IMR-90 (cell line): ENCODE measurements around the gene ZNF212. TPM values are rescaled to one million over a fixed set of nuclear protein-coding genes. Genes with fewer than 3 reads are reported as not detected.
A peak's percentile ranks its signal among the peaks of the same experiment; 100 is the strongest.
"Not testable (repeated sequence)": the region's sequence is repeated elsewhere in the genome, so short reads cannot be mapped to it uniquely, and the experiment has no call there.

Experiments used
- ATAC-seq: fragments of 200-7000 bp; cut with Tn5 transposase; 2 replicates; pipeline ENCODE4 v1.9.1; 2020; ENCODE audit warnings: low read depth, mild to moderate bottlenecking, moderate library complexity
- BruUV-seq: library from RNA; stranded (reverse); fragments of 400-500 nt; replicated peaks from 2 replicates; lab custom pipeline; 2021; lab: Mats Ljungman, UMichigan
- CTCF ChIA-PET: fragments of 300-600 bp; formaldehyde crosslinking; extraction: SDS; loops from one replicate; lab custom pipeline; 2021; ENCODE audit warnings: antibody characterized with exemption; lab: Yijun Ruan, JAX
- POLR2A ChIA-PET: fragments of 300-600 bp; sonication (Branson Sonifier 250); formaldehyde crosslinking; loops from one replicate; lab custom pipeline; 2022; ENCODE audit warnings: antibody characterized with exemption; ENCODE audit not compliant: unreplicated experiment; lab: Charles Lee
- DNase-seq: peaks from one replicate; pipeline ENCODE4 v3.0.0; 2013
- H2AFZ ChIP-seq: replicated peaks from 2 replicates; pipeline ENCODE3; 2013; ENCODE audit warnings: low read length, mild to moderate bottlenecking; ENCODE audit not compliant: poor library complexity
- H2AK5ac ChIP-seq: 2 replicates; pipeline ENCODE4 v1.6.1; 2013; ENCODE audit warnings: low read depth, low read length, inconsistent platforms
- H2AK9ac ChIP-seq: replicated peaks from 2 replicates; pipeline ENCODE3; 2013; ENCODE audit warnings: mild to moderate bottlenecking, low read depth, low read length, moderate library complexity; ENCODE audit not compliant: poor library complexity
- H2BK120ac ChIP-seq: 2 replicates; pipeline ENCODE4 v1.6.1; 2013; ENCODE audit warnings: low read depth, low read length, inconsistent platforms
- H2BK15ac ChIP-seq: 3 replicates; pipeline ENCODE4 v1.6.1; 2013; ENCODE audit warnings: low read depth, low read length, inconsistent platforms
- H2BK20ac ChIP-seq: 2 replicates; pipeline ENCODE4 v1.6.1; 2013; ENCODE audit warnings: low read depth, mild to moderate bottlenecking, inconsistent platforms, low read length, moderate library complexity
- H2BK5ac ChIP-seq: 2 replicates; pipeline ENCODE4 v1.6.1; 2013; ENCODE audit warnings: mild to moderate bottlenecking, low read depth, low read length, inconsistent platforms; ENCODE audit not compliant: poor library complexity, severe bottlenecking
- H3K14ac ChIP-seq: replicated peaks from 2 replicates; pipeline ENCODE4 v1.6.1; 2013; ENCODE audit warnings: low read depth, low read length, inconsistent platforms
- H3K18ac ChIP-seq: 2 replicates; pipeline ENCODE4 v1.6.1; 2013; ENCODE audit warnings: low read depth, low read length, control low read depth
- H3K23ac ChIP-seq: 2 replicates; pipeline ENCODE4 v1.6.1; 2013; ENCODE audit warnings: low read depth, low read length, inconsistent platforms
- H3K27ac ChIP-seq: 2 replicates; pipeline ENCODE4 v1.5.1; 2013; ENCODE audit warnings: mild to moderate bottlenecking, control low read depth, low read length; ENCODE audit not compliant: insufficient read depth
- H3K27me3 ChIP-seq: 2 replicates; pipeline ENCODE4 v1.6.1; 2013; ENCODE audit warnings: low read length; ENCODE audit not compliant: control insufficient read depth, insufficient read depth
- H3K36me3 ChIP-seq: 2 replicates; pipeline ENCODE4 v1.6.1; 2013; ENCODE audit warnings: low read length, mixed read lengths; ENCODE audit not compliant: control insufficient read depth, insufficient read depth
- H3K4ac ChIP-seq: 2 replicates; pipeline ENCODE4 v1.6.1; 2013; ENCODE audit warnings: low read depth, low read length, inconsistent platforms
- H3K4me1 ChIP-seq: 2 replicates; pipeline ENCODE4 v1.6.1; 2013; ENCODE audit warnings: low read length, mixed read lengths; ENCODE audit not compliant: control insufficient read depth, insufficient read depth
- H3K4me2 ChIP-seq: 2 replicates; pipeline ENCODE4 v1.6.1; 2013; ENCODE audit warnings: low read depth, mild to moderate bottlenecking, control low read depth, low read length, moderate library complexity
- H3K4me3 ChIP-seq: 2 replicates; pipeline ENCODE4 v1.5.1; 2013; ENCODE audit warnings: low read depth, mild to moderate bottlenecking, control low read depth, low read length, moderate library complexity; ENCODE audit not compliant: insufficient read depth
- H3K56ac ChIP-seq: 2 replicates; pipeline ENCODE4 v1.6.1; 2013; ENCODE audit warnings: low read length, inconsistent platforms; ENCODE audit not compliant: insufficient read depth; ENCODE audit errors: extremely low read depth
- H3K79me1 ChIP-seq, 2 experiments: 2 replicates each; pipeline ENCODE4 v1.6.1; 2013; ENCODE audit warnings: low read length in 2 of 2, inconsistent platforms in 1 of 2, low read depth in 1 of 2
- H3K9ac ChIP-seq: 2 replicates; pipeline ENCODE4 v1.6.1; 2013; ENCODE audit warnings: low read depth, low read length, control low read depth
- H3K9me1 ChIP-seq: 2 replicates; pipeline ENCODE4 v1.6.1; 2013; ENCODE audit warnings: low read length, inconsistent platforms; ENCODE audit not compliant: insufficient read depth
- H3K9me3 ChIP-seq: 2 replicates; pipeline ENCODE4 v1.6.1; 2013; ENCODE audit warnings: low read length; ENCODE audit not compliant: control insufficient read depth, insufficient read depth
- H4K20me1 ChIP-seq: 2 replicates; pipeline ENCODE4 v1.6.1; 2013; ENCODE audit warnings: low read length, inconsistent platforms; ENCODE audit not compliant: insufficient read depth
- H4K5ac ChIP-seq: 2 replicates; pipeline ENCODE4 v1.6.1; 2013; ENCODE audit warnings: mild to moderate bottlenecking, low read depth, low read length, control low read depth
- H4K8ac ChIP-seq, 2 experiments: 2 replicates each; pipeline ENCODE4 v1.6.1; 2013; ENCODE audit warnings: low read depth in 2 of 2, low read length in 2 of 2, control low read depth in 1 of 2, inconsistent platforms in 1 of 2
- H4K91ac ChIP-seq: 2 replicates; pipeline ENCODE4 v1.6.1; 2013; ENCODE audit warnings: low read depth, low read length, inconsistent platforms; ENCODE audit not compliant: insufficient read depth
- CEBPB ChIP-seq: IDR thresholded peaks from 2 replicates; pipeline ENCODE4 v1.6.1; 2012; ENCODE audit warnings: low read depth, low read length, improper control_type of control experiment
- FOS ChIP-seq: fragments of 150-350 bp; IDR thresholded peaks from 2 replicates; pipeline ENCODE4 v1.6.1; 2016; ENCODE audit warnings: low read depth, low read length
- WGBS, 2 experiments: methylation state at CpG; one replicate each; pipeline versions ENCODE4 v1.1.5 to v1.1.7; 2013; ENCODE audit warnings: missing lambda C conversion rate in 2 of 2; ENCODE audit not compliant: insufficient read length in 1 of 2; ENCODE audit errors: extremely low coverage in 2 of 2; 5-methylcytosine and 5-hydroxymethylcytosine counted together
- dilution Hi-C: fragments of 300-500 bp; cut with HindIII; formaldehyde crosslinking; loops from one replicate; pipeline ENCODE4 v1.14.3; 2018; ENCODE audit warnings: low sequenced_read_pairs; ENCODE audit not compliant: unreplicated experiment
- in situ Hi-C: fragments of 300-500 bp; cut with MboI; formaldehyde crosslinking; loops from 3 replicates; pipeline ENCODE4 v1.14.3; 2019; ENCODE audit warnings: low sequenced_read_pairs, inconsistent platforms, mixed read lengths
- intact Hi-C: fragments of 100-400 bp; cut with micrococcal nuclease; formaldehyde crosslinking; loops from 2 replicates; pipeline ENCODE4 v1.10.0; 2022
- polyA plus RNA-seq, 3 experiments: library from polyadenylated mRNA; depleted of rRNA; stranded (reverse); fragments of >200 nt; gene quantifications; 2 replicates each; pipeline ENCODE4 v1.2.3, GENCODE V29; 2012; ENCODE audit warnings: low replicate concordance in 1 of 3
- total RNA-seq: library from RNA; depleted of rRNA; stranded (reverse); fragments of >200 nt; gene quantifications from 2 replicates; pipeline ENCODE4 v1.2.3, GENCODE V29; 2012

The ZNF212 gene
- total and polyA plus RNA-seq, 2 of the 4 experiments (the other 2 are of a cell fraction), result 3.8 to 5.1 TPM

DNA sequence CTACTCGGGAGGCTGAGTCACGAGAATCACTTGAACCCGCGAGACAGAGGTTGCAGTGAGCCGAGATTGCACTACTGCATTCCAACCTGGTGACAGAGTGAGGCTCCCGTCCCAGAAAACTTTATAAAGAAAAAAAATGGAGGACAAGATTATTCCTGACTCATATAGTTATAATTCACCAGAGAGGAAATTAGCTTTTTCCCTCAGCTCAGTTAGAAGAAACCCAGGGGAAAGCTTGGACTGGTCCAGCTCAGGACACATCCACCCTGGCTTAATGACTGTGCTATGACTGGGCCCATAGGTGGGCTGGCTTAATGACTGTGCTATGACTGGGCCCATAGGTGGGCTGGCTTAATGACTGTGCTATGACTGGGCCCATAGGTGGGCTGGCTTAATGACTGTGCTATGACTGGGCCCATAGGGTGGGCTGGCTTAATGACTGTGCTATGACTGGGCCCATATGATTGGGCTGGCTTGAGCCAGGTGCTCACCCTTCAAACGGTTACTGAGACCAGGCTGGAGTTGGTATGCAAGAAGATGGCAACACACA, 5.7 kb upstream of the ZNF212 start:
- 0% methylated on average over 1 of the region's 7 CpGs; no CpG with 5 or more reads in 1 of the 2 experiments for WGBS, 2 experiments
- DNase-seq (peak; percentile 94), ATAC-seq (peak; percentile 85)
- H4K20me1 ChIP-seq, H3K36me3 ChIP-seq, in situ Hi-C loops, H3K9me3 ChIP-seq, H3K79me1 ChIP-seq, BruUV-seq, H3K4me3 ChIP-seq, H3K9ac ChIP-seq, dilution Hi-C loops, H3K27me3 ChIP-seq: not testable (repeated sequence)
- peak overlapping the region; percentile 87 for H3K4ac ChIP-seq
- H4K5ac ChIP-seq, result peak overlapping the region; percentile 90
- H4K91ac ChIP-seq, result peak overlapping the region; percentile 84
- TF ChIP-seq FOS (peak; percentile 91), CEBPB (peak; percentile 71)
- peak overlapping the region; percentile 68 for H2AK9ac ChIP-seq
- POLR2A ChIA-PET, result interaction anchor here (0.6 to 0.7 kb wide), 2 partner anchors 9 to 24 kb away, joined by 3 read pairs; no protein-coding TSS in a partner anchor
- H3K56ac ChIP-seq, result peak overlapping the region; percentile 40
- H3K9me1 ChIP-seq, result peaks cover 13% of the 10 kb centered on the region
- peaks cover 11% of the 10 kb centered on the region for H3K4me1 ChIP-seq
- peak overlapping the region; percentile 86 for H3K18ac ChIP-seq
- peak overlapping the region; percentile 99 for H2BK5ac ChIP-seq
- peak overlapping the region; percentile 63 for H3K23ac ChIP-seq
- CTCF ChIA-PET, result interaction anchor here (0.7 kb wide), 1 partner anchor 82 kb away, joined by 3 read pairs; no protein-coding TSS in a partner anchor
- peak overlapping the region; percentile 18; the same call in 1 of the 2 replicates for H3K4me2 ChIP-seq
- peak overlapping the region; percentile 92; the same call in 2 of the 3 replicates for H2BK15ac ChIP-seq
- H4K8ac ChIP-seq, result peak overlapping the region; percentile 85 to 99
- intact Hi-C loops, result loop anchor here (5.0 kb wide), 1 partner anchor 36 kb away; the partner anchor contains the start of gene ZNF282
- peak overlapping the region; percentile 88 for H2BK120ac ChIP-seq
- H2BK20ac ChIP-seq, result peak overlapping the region; percentile 96
- peak overlapping the region; percentile 74 for H3K27ac ChIP-seq
- H3K14ac ChIP-seq, result peak overlapping the region; percentile 32
- peak overlapping the region; percentile 98 for H2AK5ac ChIP-seq
- H2AFZ ChIP-seq, result peak overlapping the region; percentile 86
